Measurements from ENCODE around the gene XRCC4. TPM values are rescaled to one million over a fixed set of nuclear protein-coding genes. Genes with fewer than 3 reads are reported as not detected.

Gene XRCC4
- total RNA-seq, 1 experiment from 2014 or later: 10.8 TPM

DNA sequence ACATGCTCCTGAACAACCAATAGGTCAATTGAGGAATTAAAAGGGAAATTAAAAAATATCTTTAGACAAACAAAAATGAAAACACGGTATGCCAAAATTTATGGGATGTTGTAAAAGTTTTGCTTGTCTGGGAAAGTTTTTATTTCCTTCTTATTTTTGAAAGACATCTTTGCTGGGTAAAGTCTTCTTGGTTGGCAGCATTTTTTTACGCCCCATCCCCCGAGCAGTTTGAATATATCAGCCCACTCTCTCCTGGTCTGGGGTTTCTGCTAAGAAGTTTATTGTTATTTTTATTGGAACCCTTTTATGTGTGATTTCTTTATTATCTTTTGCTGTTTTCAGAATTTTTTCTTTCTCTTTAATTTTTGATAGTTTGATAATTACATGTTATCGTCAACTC lies 16.3 kb downstream of the XRCC4 start:
- Histone ChIP-seq H4K20me1 (ENCODE audit: control insufficient read depth, insufficient read depth, insufficient read length) (no peaks in the 10 kb centered on the region), H3K9me3 (ENCODE audit: control insufficient read depth, low read depth, low read length) (no peaks in the 10 kb centered on the region), H2BK20ac (ENCODE audit: low read depth, low read length, poor library complexity, severe bottlenecking) (no peak overlapping the region), H3K79me1 (ENCODE audit: insufficient read depth, low read depth, low read length, poor library complexity, severe bottlenecking) (no peaks in the 10 kb centered on the region), H2AFZ (ENCODE audit: low read length) (no peak overlapping the region), H3K9ac (ENCODE audit: extremely low read depth, insufficient read length, low read length) (no peak overlapping the region), H3K23me2 (ENCODE audit: insufficient read length, low read depth, low read length, poor library complexity, severe bottlenecking) (no peaks in the 10 kb centered on the region), H2BK12ac (ENCODE audit: insufficient read length, low read depth, low read length) (no peak overlapping the region), H2BK5ac (ENCODE audit: insufficient read length, low read length) (no peak overlapping the region), H4K91ac (ENCODE audit: insufficient read length, low read depth, low read length) (no peak overlapping the region), H3K79me2 (ENCODE audit: insufficient read depth, low read length) (no peaks in the 10 kb centered on the region), H3K27me3 (ENCODE audit: insufficient read depth, low read length) (no peaks in the 10 kb centered on the region), H4K8ac (replicated peaks; ENCODE audit: insufficient read length, low read depth, low read length) (no peak overlapping the region), H3K56ac (ENCODE audit: insufficient read length, low read depth, low read length) (no peak overlapping the region), H2BK120ac (ENCODE audit: low read depth, low read length, poor library complexity, severe bottlenecking) (no peak overlapping the region), H4K5ac (ENCODE audit: insufficient read length, low read depth, low read length) (no peak overlapping the region), H2AK5ac (ENCODE audit: insufficient read length, low read length) (no peak overlapping the region), H3K4me2 (ENCODE audit: insufficient read depth, insufficient read length, low read length) (no peak overlapping the region), H3K23ac (ENCODE audit: insufficient read length, low read depth, low read length) (no peak overlapping the region), H3K14ac (ENCODE audit: insufficient read depth, low read length) (no peak overlapping the region), H3K4me1 (ENCODE audit: insufficient read depth, low read length) (no peaks in the 10 kb centered on the region), H3K4ac (ENCODE audit: low read depth, low read length) (no peak overlapping the region), H3T11ph (ENCODE audit: low read length) (no peak overlapping the region), H2BK15ac (ENCODE audit: low read depth, low read length) (no peak overlapping the region), H3K27ac (ENCODE audit: insufficient read length, low read depth, low read length) (no peak overlapping the region), H3K18ac (ENCODE audit: insufficient read length, low read depth, low read length) (no peak overlapping the region)
- Mint-ChIP-seq H3K4me3 (no peak overlapping the region), H3K27ac (no peak overlapping the region), H3K9me3 (peaks cover 29 to 41% of the 10 kb centered on the region in 2 experiments), H3K27me3 (ENCODE audit: low read depth) (no peaks in the 10 kb centered on the region), H3K4me1 (peaks cover 0 to under 1% of the 10 kb centered on the region in 2 experiments; a peak in 1 of 4 replicates), H3K36me3 (ENCODE audit: insufficient read depth in 1 of 3, low read depth in 3 of 3) (peaks cover 23 to 44% (median 30%) of the 10 kb centered on the region in 3 experiments)
- TF ChIP-seq, protein P1, sequence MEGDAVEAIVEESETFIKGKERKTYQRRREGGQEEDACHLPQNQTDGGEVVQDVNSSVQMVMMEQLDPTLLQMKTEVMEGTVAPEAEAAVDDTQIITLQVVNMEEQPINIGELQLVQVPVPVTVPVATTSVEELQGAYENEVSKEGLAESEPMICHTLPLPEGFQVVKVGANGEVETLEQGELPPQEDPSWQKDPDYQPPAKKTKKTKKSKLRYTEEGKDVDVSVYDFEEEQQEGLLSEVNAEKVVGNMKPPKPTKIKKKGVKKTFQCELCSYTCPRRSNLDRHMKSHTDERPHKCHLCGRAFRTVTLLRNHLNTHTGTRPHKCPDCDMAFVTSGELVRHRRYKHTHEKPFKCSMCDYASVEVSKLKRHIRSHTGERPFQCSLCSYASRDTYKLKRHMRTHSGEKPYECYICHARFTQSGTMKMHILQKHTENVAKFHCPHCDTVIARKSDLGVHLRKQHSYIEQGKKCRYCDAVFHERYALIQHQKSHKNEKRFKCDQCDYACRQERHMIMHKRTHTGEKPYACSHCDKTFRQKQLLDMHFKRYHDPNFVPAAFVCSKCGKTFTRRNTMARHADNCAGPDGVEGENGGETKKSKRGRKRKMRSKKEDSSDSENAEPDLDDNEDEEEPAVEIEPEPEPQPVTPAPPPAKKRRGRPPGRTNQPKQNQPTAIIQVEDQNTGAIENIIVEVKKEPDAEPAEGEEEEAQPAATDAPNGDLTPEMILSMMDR (conservative IDR thresholded peaks at IDR 0.05): no peak
- no CpG with 5 or more reads among the region's 4 CpGs for WGBS (ENCODE audit: extremely low coverage, insufficient read length, low lambda C conversion rate)
- DNase-seq: no peak
